Fibroblast of skin of scalp (primary cell): ENCODE measurements around the gene ACOT11.

Experiments
- DNase-seq: peaks from one replicate; pipeline ENCODE4 v3.0.0-alpha.2; 2013

ACOT11 gene

DNA sequence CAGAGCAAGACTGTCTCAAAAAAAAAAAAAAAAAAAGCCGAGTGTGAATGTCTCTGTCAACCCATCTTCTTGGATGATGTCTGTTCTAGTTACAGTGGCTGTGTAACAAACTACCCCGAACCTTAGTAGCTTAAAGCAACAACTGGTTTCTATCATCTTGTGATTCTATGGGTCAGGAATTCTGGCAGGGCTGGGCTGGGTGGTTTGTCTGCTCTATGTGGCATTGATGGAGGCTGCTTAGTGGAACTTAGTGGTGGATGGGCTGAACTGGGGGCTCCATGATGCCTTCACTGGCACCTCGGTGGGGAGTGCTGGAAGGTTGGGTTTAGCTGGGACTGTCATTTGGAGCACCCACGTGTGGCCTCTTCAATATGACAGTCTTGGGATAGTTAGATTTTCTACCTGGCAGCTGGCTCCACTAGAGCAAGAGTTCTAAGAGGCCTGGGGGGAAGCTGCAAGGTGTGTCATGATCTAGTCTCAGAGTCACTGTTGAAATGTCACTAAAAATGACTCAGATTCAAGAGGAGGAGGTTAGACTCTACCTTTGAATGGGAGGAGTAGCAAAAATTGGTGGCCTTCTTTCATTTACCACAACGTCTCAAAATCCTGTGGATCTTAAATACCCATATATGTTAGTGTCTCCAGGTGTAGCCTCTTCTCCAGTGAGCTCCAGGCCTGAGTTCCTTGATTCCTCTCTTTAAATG is 18.6 kb downstream of the ACOT11 start:
- DNase-seq: no peak

DNA sequence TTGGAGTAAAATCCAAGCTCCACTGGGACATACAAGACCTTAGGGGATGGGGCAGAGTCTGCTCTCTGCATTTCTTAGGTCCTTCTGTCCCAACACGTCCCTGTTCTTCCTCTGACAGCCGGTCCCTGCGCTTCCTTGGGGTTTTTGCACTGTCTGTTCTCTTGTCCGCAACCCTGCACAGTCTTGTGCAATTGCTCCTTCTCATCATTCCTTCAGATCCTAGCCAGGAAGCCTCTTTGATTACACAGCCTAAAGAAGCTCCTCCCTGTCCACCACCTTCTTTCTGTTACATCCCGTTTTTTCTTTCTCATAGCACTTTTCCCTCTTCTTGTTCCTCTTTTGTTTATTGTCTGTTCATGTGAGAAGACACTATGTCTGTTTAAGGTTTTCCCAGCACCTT is 19.9 kb downstream of the ACOT11 start:
- no peak for DNase-seq

DNA sequence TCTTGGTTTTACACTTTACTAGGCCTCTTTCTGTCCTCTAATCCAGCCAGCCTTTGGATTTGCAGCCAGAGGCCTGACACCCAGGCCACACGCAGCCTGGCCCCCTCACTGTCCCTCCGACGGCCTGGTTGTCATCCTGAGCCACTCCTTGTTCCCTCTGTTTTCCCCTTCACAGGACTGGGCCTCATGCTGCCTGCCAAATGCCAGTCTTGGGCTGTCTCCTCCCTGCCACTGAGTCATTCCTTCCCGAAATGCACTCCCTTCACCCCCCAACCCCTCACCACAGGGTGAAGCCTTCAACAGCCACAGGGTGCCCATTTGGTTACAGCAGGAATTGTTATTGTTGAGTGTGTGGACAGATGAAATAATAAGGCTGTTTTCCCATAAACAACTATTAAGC is 21.3 kb downstream of the ACOT11 start:
- DNase-seq: peak; percentile 69

DNA sequence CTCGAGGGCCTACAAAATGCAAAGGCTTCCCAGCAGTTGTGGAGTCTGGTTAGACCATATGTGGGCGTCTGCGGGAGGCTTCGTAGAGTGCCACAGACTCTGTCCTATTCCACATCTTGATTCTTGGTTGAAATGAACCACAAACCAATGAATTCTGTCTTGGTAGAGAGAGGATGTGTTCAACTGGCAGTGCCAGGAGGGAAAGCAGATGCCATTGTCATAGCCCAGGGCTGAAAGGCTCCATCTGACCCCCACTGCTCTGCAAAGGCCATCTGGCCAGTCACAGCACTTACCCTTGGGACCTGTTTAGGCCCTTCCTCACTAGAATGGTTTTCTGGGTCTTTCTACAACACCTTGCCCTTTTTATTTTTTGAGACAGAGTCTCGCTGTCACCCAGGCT is 22.1 kb downstream of the ACOT11 start:
- DNase-seq: no peak

DNA sequence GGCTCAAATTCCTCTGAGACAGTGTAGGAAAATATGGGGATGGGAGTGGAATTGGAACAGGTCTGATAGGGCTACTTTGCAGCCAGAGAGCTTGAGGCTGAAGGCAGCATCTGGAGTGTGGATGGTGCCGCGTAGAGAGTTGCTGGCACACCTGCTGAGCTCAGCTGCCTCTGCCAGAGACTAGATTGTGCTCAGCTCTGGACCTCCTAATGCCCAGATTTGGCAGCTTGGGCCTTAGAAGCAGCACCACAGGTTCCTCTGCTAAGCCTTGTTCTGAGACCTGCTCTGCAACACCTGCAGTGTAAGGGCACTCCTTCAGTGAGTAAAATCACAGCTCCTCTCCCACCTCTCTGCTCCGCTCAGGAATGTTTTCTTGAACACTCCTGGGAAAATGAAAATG is 23.3 kb downstream of the ACOT11 start:
- DNase-seq: no peak

DNA sequence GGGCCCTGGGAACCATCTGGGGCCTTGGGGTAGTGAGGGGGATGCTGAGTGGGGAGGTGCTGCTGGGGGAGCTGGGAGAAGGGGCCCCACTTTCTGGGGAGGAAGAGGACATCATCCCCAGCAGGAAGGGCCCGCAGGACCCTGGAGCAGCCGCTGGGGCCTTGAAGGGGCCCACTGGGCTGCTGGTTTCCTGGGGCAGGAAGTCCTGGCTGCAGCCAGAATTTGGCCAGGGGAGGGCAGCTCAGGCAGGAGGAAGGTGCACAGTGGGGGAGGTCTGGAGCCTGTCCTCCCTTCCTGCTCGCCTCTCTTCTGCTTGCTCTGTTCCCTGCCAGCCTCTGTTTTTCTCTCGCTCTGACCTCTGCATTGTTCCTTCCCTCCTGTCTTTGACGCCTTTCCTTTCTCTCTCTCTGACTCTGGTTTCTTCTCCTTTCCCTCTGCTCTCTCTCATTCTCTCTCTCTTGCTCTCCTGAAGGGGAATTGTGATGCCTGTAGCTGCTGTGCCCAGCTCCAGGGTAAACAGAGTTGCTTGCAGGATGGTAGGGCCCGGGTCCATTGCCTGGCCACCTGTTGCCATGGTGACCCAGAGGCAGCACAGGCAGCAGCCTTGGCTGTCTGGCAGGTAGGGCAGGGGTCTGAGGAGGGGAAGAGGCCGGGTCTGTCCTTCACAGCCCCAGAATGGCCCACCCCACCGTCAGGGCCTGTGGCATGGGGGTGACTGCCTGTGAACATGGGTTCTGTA is 23.9 kb downstream of the ACOT11 start:
- DNase-seq: no peak

DNA sequence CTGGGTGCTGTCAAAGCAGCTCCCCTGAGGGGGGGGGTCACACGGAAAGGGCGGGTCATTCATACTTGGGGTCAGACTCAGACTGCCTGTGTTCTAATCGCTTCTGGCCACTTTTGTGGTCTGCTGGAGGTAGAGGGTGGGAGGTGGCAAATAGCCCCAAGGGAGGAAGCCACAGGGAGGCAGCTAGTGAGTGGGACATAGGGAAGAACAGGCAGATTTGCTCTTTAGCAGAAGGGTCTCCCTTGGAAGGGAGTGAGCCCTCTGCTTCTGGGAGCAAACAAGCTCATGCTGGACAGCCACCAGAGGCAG is 24.5 kb downstream of the ACOT11 start:
- DNase-seq: no peak

DNA sequence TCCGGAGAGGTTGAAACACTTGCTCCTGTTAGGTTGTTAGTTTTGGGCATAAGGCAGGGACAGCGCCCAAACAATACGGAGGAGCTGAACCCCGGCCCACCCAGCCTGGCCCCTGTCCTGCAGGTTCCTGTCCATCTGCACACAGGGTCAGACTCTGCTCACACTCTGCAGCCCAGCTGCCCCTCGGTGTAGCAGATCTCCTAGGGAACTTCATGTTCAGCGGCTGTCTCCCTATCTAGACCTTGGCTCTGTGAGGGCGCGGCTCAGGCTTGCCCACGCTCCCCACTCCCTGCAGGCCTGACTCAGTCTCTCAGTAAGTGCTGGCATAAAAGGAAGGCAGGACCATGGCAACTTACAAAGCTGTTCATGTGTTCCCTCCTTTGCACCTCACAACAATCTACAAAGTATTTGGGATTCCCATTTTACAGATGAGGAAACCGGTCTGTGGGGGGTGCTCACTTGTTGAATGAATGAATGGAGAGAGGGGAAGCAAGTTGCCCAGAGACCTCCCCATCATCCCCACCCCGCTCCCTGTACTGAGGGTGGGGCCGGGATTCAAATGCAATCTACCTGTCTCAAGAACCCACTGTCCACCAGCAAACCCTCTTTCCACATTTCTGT is 26.2 kb downstream of the ACOT11 start:
- DNase-seq: no peak

DNA sequence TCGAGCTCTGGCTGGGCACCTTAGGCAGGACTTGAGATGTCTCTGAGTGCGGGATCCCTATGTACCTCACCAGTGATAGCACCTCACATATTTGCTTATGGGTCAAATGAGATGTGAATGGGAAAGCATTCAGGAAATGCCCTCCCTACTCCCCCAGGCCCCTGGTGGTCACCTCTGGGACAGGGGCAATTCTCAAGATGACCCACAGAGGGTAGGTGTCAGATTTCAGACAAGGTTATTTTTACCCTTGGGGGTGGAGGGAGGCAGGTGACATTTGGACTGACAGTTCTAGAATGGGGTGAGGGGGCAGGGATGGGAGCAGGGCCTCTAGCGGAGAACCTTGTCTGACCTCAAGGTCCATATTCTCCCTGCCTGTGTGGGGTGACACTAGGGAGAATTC is 27.1 kb downstream of the ACOT11 start:
- DNase-seq: no peak

DNA sequence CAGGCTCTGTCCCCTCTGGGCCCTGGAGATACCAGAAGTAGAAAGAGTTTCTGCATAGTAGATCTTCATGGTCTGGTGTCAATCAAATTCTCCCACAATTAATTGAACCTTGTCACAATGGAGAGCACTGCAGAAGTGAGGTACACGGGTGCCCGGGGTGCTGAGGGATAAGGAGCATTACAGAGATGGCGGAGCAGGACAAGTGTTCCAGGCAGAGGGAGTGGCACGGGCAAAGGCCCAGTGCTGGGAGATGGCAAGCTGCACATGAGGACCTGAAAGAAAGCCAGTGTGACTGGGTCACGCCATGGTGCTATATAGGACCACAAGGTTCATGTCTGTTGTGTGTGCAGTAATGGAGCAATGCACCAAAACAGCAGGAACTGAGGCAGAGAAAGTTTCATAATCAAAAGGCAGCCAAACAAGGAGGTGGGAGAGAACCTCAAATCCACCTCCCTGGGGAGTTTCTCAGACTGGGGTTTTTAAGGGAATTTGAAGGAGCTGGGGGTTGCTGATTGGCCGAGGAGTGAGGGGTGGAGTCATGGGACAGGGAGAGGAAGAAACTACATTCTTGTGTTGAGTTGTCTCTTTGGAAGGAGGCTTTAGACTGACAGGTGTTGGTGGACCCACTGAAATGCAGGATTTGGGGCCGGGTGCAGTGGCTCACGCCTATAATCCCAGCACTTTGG is 27.7 kb downstream of the ACOT11 start:
- DNase-seq: no peak

DNA sequence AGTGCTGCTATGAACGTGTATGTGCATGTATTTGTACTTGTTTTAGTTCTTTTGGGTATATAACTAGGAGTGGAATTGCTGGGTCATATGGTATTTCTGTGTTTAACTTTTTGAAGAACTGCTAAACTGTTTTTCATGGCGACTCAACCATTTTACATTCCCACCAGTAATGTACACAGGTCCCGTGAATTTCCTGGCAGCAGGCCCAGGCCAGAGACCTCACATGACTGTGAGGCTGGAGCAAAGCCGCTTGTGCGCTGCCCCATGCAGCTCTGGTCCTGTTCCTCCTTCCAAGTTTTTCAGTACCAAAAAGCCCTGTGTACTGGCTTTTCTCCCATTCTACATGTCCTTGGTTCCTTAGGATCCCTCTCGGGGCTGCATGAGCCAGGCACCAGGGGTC is 29.6 kb downstream of the ACOT11 start:
- peak; percentile 47 for DNase-seq

DNA sequence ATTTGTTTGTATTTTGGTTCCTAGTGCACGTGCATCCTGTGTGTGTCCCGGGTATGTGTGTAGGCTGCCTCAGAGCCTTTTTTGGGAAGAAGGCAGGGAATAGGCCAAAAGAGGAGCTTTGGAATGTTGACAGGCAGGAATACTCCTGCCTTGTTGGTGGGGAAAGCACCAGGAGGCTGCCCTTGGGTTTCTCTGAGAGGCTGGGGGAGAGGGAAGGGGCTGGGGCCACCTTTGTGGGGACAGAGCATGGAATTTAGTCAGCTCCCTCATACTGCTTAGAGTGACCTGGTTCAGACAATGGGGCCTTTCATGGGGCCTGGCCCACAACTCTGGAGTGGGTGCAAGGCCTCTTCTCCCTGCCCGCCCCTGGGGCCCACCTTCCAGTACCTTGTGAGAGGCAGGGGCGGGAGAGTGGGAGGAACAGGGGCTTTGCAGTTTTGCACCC is 31.3 kb downstream of the ACOT11 start:
- no peak for DNase-seq

DNA sequence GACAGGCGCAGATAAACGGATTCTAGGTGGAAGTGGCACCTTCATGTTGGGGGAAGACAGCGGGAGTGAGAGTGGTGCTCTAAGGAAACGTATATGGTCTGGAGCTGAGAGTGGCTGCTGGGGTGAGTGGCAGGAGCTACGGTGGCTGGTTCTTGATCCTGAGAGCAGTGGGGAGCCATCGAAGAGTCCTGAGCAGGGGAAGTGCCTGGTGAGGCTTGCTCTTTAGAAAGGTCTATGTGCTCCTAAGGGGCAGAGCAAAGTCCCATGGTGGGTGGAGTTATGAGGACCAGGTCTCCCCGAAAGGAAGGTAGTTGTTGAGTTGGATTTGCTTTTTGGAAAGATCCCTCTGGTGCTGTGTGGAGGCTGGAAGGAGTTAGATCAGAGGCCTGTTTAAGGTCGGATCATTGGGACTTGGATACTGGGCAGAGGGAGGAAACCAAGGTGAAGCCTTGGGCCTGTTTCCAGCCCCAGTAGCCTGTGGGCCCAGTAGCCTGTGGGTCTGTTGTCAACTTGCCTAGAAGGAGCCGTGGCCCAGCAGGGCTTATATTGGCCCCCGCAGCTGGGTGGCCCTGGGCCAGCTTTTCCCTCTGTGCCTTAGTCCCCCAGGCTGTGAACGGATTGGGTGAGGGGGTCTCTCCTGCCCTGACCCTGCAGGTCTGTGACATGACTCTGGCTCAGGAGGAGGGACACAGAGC is 33.0 kb downstream of the ACOT11 start:
- no peak for DNase-seq

DNA sequence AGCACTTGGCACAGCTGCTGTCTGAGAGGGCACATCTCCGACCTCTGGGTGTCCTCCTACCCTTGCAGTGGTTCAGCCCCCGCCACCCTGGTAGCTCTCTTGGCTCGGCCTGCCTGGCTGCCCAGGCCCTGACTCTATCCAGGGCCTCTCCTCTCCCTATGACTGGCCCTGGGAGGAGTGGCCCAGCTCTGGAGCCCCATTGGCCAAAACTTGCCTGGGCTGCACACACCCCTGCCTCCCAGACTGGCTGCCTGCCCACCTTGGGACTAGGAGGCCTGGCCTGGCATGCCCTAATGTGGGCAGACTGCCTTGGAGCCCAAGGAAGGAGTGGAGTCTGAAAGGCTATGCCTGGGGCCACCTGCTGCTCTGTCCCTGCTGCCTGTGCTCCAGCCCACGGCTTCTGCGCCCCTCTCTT is 33.6 kb downstream of the ACOT11 start:
- peak; percentile 64 for DNase-seq

DNA sequence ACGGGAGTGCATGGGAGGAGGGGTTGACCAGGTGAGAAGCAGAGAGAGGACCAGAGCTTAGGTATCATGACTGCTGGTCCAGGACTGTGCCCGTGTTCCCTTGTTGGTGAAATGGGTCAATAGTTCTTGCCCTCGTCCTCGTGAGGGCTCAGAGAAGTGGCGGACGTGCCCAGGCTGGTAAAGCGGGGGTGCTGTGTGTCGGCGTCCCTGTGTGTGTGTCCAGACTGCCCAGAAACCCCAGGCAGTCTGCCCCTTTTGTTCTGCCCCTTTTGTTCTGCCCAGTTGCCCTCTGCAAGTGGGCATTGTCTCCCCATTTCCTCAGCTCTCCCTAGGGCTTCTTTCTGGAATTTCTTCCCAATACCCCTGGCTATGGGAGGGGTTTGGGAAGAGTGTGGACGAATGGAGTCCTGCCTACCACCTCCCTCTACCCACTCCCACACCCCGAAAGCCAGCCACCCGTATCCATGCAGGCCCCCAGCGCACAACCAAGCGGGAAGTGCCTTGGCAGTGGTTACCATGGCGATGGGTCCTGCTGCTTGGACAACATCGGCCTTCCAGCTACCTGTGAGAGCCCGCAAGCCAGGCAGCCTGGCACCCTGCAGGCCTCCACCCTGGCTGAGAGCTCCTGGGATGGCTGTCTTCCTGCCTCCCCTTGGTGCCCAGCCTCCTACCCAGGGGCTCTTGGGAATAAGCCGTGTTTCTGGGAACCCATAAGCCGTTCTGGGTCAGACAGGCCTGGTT is 34.7 kb downstream of the ACOT11 start:
- DNase-seq: no peak

DNA sequence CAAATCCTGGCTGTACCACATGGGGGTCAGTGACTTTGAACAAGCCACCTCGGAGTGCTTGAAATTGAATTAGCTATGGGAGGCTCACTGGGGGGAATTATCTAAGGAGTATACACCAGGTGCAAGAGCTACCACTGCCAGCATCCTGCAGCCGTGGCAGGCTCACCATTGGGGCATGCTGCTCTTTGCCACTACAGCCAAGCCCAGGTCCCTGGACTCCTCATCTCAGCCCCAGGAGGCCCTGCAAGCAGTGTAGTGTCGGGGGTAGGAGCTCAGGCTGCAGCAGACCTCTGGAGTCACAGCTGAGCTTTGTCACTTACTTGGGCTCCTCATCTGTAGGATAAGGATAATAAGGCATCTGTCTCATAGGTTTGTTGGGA is 35.3 kb downstream of the ACOT11 start:
- DNase-seq: no peak

DNA sequence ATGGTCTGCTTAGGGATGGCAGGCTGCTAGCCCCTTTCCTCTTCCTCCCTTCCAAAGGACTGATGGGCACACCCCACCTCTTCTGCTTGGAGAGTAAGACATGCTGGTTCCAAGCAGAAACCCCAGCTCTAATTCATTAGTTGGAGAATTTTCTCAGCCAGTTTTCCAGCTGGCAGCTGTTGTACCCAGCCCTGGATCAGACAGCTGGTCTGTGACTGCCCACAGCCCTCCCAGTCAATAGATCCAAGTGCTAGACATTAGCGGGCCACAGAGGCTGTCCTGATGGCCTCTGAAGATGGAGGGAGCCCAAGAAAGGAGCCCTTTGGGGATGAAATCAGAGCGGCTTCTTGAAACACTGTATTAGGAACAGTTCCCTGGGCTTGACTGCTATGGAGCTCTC is 35.8 kb downstream of the ACOT11 start:
- no peak for DNase-seq

DNA sequence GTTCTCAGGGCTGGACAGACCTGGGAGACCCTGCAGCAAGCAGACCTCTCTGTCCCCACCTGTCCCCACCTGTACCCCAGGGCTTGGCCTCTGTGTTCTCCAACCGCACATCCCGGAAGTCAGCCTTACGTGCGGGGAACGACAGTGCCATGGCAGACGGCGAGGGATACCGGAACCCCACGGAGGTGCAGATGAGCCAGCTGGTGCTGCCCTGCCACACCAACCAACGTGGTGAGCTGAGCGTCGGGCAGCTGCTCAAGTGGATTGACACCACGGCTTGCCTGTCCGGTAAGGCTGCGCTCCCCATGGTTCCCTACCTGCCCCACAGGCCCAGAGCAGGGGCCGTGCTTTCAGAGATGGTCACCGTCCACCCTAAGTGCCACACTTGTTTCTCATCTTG is 36.5 kb downstream of the ACOT11 start:
- DNase-seq: no peak

DNA sequence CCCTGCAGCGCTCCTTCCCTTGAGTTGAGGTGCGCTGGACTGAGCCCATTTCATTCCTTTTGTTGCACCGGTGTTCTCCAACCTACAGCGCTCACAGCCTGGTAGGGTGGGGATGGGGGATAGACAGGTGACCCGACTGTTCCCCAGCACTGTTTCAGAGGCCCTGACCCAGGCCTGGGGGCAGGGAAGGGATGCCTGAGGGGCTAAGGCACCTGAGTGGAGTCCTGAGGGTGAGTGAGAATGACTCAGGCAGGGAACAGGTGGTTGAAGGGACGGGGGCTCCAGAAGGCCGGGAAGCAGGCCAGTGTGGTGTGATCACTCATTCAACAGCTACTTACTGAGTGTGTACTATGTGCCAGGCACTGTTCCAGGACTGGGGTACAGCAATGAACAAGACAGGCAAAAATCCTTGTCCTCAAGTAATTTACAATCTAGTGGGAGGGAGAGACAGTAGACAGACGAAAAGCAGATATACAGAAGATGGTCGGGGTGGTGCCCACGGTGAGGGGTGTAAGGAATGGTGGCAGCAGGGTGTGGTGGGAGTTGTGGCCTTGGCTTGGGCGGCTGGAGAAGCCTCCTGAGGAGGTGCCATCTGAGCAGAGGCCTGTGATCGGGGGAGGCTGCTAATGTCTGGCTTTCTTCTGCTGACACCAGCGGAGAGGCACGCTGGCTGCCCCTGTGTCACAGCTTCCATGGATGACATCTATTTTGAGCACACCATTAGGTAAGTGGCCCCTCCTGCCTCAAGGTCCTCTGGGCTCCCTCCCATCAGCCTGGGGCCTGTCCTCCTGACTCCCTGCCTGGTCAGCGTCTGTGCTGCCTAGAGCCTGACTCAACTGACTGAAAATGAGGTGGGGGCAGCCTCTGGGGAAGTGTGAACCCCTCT is 37.4 kb downstream of the ACOT11 start:
- DNase-seq: no peak

DNA sequence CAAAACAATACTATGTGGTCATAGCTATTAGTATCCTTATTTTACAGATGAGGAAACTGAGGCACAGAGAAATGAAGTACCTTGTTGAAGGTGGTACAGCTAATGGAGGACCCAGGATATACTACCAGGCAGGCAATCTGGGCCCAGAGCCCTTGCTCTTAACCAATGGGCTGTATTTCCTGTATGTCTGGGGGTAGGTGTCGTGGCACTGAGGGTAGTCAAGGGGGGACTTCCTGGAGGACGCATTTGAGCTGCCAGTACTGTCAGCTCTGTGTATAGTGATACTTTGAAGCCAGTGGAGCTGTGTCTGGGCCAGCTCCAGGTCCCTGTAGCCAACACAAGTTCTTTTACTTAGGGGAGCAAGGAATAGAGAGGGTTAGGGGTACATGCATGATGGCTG is 40.3 kb downstream of the ACOT11 start:
- DNase-seq: no peak

DNA sequence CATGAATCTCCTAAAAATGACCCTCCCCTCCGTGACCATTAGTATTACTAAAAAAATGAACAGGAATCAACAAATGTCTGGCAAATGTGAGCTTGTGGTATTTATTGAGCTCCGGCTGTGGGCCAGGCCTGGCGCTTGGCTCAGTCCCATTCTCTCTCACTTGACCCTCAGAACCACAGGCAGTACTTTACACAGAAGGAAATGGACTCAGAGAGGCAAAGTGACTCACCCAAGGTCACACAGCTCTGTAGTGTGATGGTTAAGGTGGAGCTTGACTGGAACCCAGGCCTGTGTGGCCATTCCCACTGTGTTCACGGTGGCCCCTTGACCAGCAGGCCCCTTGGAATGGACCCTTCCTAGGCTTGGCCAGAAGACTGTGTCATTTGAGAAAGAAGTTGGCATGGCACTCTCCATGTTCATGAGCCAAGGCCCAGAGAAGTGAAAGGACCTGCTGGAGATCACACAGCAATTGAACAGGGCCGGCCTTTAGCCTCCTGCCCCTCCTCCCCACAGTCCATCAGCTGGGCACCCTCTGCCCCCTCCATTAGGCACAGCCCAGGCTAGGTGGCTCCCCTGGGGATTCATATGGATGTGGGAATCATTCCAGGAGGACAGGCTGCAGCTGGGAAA is 43.2 kb downstream of the ACOT11 start:
- no peak for DNase-seq
